Keratinocyte (primary cell): ENCODE results near the gene DPP10. TPM values are rescaled to one million over a fixed set of nuclear protein-coding genes. Genes with fewer than 3 reads are reported as not detected.

Source experiments
- DNase-seq: peaks from one replicate; pipeline ENCODE4 v3.0.0-alpha.2; 2011; ENCODE audit warnings: low read depth, missing footprints, low spot score
- FAIRE-seq: peaks from 2 replicates; lab custom pipeline; 2011; peaks lifted over from hg19 to GRCh38; lab: Jason Lieb, UNC
- H2AFZ ChIP-seq: 2 replicates; pipeline ENCODE4 v1.6.0; 2012; ENCODE audit warnings: low read length, control low read depth, inconsistent platforms; ENCODE audit not compliant: control insufficient read depth
- H3K27ac ChIP-seq: 2 replicates; pipeline ENCODE4 v1.5.1; 2011; ENCODE audit warnings: low read length; ENCODE audit not compliant: control insufficient read depth, insufficient read depth
- H3K27me3 ChIP-seq: 3 replicates; pipeline ENCODE4 v1.6.0; 2011; ENCODE audit warnings: low read length; ENCODE audit not compliant: control insufficient read depth, insufficient read depth; ENCODE audit errors: extremely low read depth
- H3K36me3 ChIP-seq, 2 experiments: 2 replicates in 1 of 2; 3 replicates in 1 of 2; pipeline ENCODE4 v1.5.1; 2011; ENCODE audit warnings: low read length in 2 of 2, mild to moderate bottlenecking in 1 of 2; ENCODE audit not compliant: control insufficient read depth in 2 of 2, insufficient read depth in 2 of 2; ENCODE audit errors: extremely low read depth in 1 of 2
- H3K4me1 ChIP-seq: 3 replicates; pipeline ENCODE4 v1.5.1; 2011; ENCODE audit warnings: low read length; ENCODE audit not compliant: control insufficient read depth, insufficient read depth; ENCODE audit errors: extremely low read depth
- H3K4me2 ChIP-seq: 3 replicates; pipeline ENCODE4 v1.6.0; 2011; ENCODE audit warnings: low read depth, low read length; ENCODE audit not compliant: control insufficient read depth, insufficient read depth; ENCODE audit errors: extremely low read depth
- H3K4me3 ChIP-seq, 3 experiments: fragments of 200-600 bp in 1 of 3; sonication (generic) in 1 of 3; 2 replicates in 2 of 3; 3 replicates in 1 of 3; pipeline ENCODE4 v1.5.1; 2011 to 2016; ENCODE audit warnings: low read length in 3 of 3, mild to moderate bottlenecking in 3 of 3, control low read depth in 2 of 3, inconsistent platforms in 1 of 3, low read depth in 1 of 3, mixed read lengths in 1 of 3, mixed run types in 1 of 3, moderate library complexity in 1 of 3; ENCODE audit not compliant: control insufficient read depth in 2 of 3, insufficient read depth in 2 of 3; ENCODE audit errors: extremely low read depth in 1 of 3
- H3K79me2 ChIP-seq: 2 replicates; pipeline ENCODE4 v1.6.0; 2012; ENCODE audit warnings: low read length; ENCODE audit not compliant: control insufficient read depth, insufficient read depth
- H3K9ac ChIP-seq: 3 replicates; pipeline ENCODE4 v1.6.0; 2011; ENCODE audit warnings: low read length; ENCODE audit not compliant: control insufficient read depth, insufficient read depth; ENCODE audit errors: extremely low read depth
- H3K9me1 ChIP-seq: 3 replicates; pipeline ENCODE4 v1.6.0; 2011; ENCODE audit warnings: low read length; ENCODE audit not compliant: control insufficient read depth, insufficient read depth; ENCODE audit errors: extremely low read depth
- H3K9me3 ChIP-seq: 2 replicates; pipeline ENCODE4 v1.5.1; 2012; ENCODE audit warnings: low read depth, low read length; ENCODE audit not compliant: control insufficient read depth
- H4K20me1 ChIP-seq: 3 replicates; pipeline ENCODE4 v1.6.0; 2011; ENCODE audit warnings: low read length; ENCODE audit not compliant: control insufficient read depth, insufficient read depth; ENCODE audit errors: extremely low read depth
- EZH2 ChIP-seq: IDR thresholded peaks from one replicate; pipeline ENCODE4 v1.6.1; 2012; ENCODE audit warnings: inconsistent platforms, mild to moderate bottlenecking, low read length, moderate library complexity
- dilution Hi-C: fragments of 300-500 bp; cut with MboI; formaldehyde crosslinking; loops from one replicate; pipeline ENCODE4 v1.7.0; 2020; ENCODE audit warnings: low sequenced_read_pairs; ENCODE audit not compliant: extremely low pct_ligation_motif_present
- polyA plus RNA-seq, 5 experiments: library from polyadenylated mRNA; depleted of rRNA in 3 of 5; stranded (reverse) in 3 of 5; stranded (forward) in 1 of 5; unstranded in 1 of 5; fragments of >200 nt; gene quantifications; 1 replicate in 1 of 5; 2 replicates in 3 of 5; 3 replicates in 1 of 5; pipeline versions ENCODE4 v1.2.1 to v1.2.3, GENCODE V29; 2011 to 2012; ENCODE audit warnings: missing spikeins in 2 of 5, low read depth in 1 of 5, low replicate concordance in 1 of 5
- TF ChIP-seq, protein P1 (sequence below), 3 experiments: IDR thresholded peaks in 1 of 3; conservative IDR thresholded peaks in 1 of 3; optimal IDR thresholded peaks in 1 of 3; 2 replicates in 2 of 3; 3 replicates in 1 of 3; pipeline versions ENCODE3 to v1.5.1; 2011; ENCODE audit warnings: low read length in 3 of 3, mild to moderate bottlenecking in 3 of 3, moderate library complexity in 2 of 3, control low read depth in 1 of 3, inconsistent platforms in 1 of 3; ENCODE audit not compliant: insufficient read depth in 2 of 3; ENCODE audit errors: extremely low read depth in 1 of 3

DPP10 gene
- polyA plus RNA-seq, 1 donor (not counting 4 experiments of a cell fraction or from before 2014, with no cell fraction given): not detected

DNA sequence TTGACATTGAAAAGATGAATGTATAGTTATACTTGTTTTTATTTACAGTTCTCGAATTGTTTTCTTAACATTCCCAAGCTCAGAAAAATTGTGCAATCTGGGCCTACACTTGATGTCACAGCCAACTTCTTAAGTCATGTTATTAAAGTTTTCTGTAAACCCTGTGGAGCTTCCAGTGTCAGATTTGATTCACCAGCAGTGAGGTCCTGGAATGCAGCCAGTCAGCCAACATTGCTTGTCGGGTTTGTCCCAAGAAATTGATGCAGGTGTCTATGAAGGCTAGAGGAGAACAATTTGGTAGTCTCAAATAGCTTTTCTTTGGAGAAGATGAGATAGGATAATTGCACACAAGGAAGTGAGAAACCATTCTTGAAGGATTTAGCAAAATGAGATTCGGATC lies 732.2 kb downstream of the DPP10 start:
- no peak overlapping the region for H3K9ac ChIP-seq
- no peak overlapping the region for H2AFZ ChIP-seq
- TF ChIP-seq, protein P1, sequence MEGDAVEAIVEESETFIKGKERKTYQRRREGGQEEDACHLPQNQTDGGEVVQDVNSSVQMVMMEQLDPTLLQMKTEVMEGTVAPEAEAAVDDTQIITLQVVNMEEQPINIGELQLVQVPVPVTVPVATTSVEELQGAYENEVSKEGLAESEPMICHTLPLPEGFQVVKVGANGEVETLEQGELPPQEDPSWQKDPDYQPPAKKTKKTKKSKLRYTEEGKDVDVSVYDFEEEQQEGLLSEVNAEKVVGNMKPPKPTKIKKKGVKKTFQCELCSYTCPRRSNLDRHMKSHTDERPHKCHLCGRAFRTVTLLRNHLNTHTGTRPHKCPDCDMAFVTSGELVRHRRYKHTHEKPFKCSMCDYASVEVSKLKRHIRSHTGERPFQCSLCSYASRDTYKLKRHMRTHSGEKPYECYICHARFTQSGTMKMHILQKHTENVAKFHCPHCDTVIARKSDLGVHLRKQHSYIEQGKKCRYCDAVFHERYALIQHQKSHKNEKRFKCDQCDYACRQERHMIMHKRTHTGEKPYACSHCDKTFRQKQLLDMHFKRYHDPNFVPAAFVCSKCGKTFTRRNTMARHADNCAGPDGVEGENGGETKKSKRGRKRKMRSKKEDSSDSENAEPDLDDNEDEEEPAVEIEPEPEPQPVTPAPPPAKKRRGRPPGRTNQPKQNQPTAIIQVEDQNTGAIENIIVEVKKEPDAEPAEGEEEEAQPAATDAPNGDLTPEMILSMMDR (optimal IDR thresholded peaks at IDR 0.05 in 1 of 3, IDR thresholded peaks at IDR 0.05 in 1 of 3, conservative IDR thresholded peaks at IDR 0.05 in 1 of 3; ENCODE audit: extremely low read depth in 1 of 3, insufficient read depth in 2 of 3, low read length in 3 of 3): no peak
- no peak for TF ChIP-seq EZH2
- no peaks in the 10 kb centered on the region for H3K4me1 ChIP-seq
- H3K27ac ChIP-seq: no peak overlapping the region
- DNase-seq: no peak
- no peaks in the 10 kb centered on the region for H3K9me3 ChIP-seq
- H3K4me2 ChIP-seq: no peak overlapping the region
- no peaks in the 10 kb centered on the region for H3K27me3 ChIP-seq
- no peaks in the 10 kb centered on the region for H3K36me3 ChIP-seq
- no peaks in the 10 kb centered on the region for H4K20me1 ChIP-seq
- no peaks in the 10 kb centered on the region for H3K9me1 ChIP-seq
- H3K4me3 ChIP-seq: no peak overlapping the region
- FAIRE-seq: no peak
- no peaks in the 10 kb centered on the region for H3K79me2 ChIP-seq
- dilution Hi-C loops: no loop called here

DNA sequence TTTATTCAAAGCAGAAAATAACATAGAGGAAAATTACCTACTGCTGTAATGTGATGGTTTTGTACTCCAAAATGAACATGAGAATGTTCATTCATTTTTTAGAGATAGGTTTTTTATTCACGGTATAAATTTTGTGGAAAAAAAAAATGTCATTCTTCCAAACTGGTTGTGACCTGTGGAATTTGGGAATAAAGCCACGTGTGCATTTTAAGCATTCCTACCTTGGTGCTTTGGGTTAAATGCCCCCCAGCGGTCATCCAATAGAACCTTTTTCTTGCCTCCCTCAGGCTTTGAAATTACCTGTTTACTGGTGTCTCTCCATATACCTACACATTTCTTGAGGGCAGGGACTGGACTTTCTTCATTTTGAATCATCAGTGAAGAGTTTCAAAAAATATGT lies 740.7 kb downstream of the DPP10 start:
- no peak overlapping the region for H3K4me2 ChIP-seq
- H3K9me3 ChIP-seq: no peaks in the 10 kb centered on the region
- H4K20me1 ChIP-seq: no peaks in the 10 kb centered on the region
- H3K4me3 ChIP-seq: no peak overlapping the region
- no peak for FAIRE-seq
- H3K27me3 ChIP-seq: no peaks in the 10 kb centered on the region
- dilution Hi-C loops: no loop called here
- no peaks in the 10 kb centered on the region for H3K79me2 ChIP-seq
- no peak overlapping the region for H3K27ac ChIP-seq
- DNase-seq: no peak
- H3K36me3 ChIP-seq: no peaks in the 10 kb centered on the region
- TF ChIP-seq, protein P1 (optimal IDR thresholded peaks at IDR 0.05 in 1 of 3, IDR thresholded peaks at IDR 0.05 in 1 of 3, conservative IDR thresholded peaks at IDR 0.05 in 1 of 3; ENCODE audit: extremely low read depth in 1 of 3, insufficient read depth in 2 of 3, low read length in 3 of 3): no peak
- no peak for TF ChIP-seq EZH2
- H3K9me1 ChIP-seq: no peaks in the 10 kb centered on the region
- no peak overlapping the region for H2AFZ ChIP-seq
- H3K4me1 ChIP-seq: no peaks in the 10 kb centered on the region
- no peak overlapping the region for H3K9ac ChIP-seq
